SKM-1 treated with dmso at 0.1 percent for 144 hours (cell line): ENCODE data around the gene PROS1.

Experiments
- DNase-seq: peaks from one replicate; lab custom pipeline; 2025; ENCODE audit not compliant: unreplicated experiment; lab: John Stamatoyannopoulos, UW

Gene PROS1

GRCh38 chr3:93973131-93974126 lies at the start of gene PROS1:
Gene PROS1, minus strand, starts transcription at chr3:93973896. Its CDS starts 147 bp downstream, at chr3:93973749.
- DNase-seq = peak; percentile 82

- DNase-seq = no peak
These were observed 46.6 kb upstream of the PROS1 start for GRCh38 chr3:94020293-94020692.

GRCh38 chr3:94019659-94020058 lies 46.0 kb upstream of the PROS1 start:
- no peak for DNase-seq

GRCh38 chr3:94015025-94015424 lies 41.3 kb upstream of the PROS1 start:
- DNase-seq = no peak

GRCh38 chr3:94012185-94012584 lies 38.5 kb upstream of the PROS1 start:
- DNase-seq = no peak

GRCh38 chr3:94011233-94011711 lies 37.6 kb upstream of the PROS1 start:
- no peak for DNase-seq

DNA sequence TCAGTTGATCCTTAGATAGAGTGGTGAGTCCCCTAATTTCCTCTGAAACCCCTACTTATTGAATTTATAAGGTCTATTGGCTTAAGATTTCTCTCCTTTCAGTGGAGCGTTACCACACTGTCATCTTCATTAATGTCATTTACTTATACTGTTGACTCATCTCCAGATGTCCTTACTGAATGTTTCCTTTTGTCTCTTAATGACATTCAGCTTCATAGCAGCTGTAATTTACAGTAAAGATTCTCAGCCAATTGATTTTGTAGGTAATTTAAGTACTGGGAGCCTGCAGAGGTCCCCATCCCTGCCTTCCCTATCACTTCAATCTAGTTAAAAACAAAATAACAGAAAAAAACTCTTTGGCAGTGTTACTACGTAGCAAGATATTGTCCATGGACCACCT lies 35.9 kb upstream of the PROS1 start:
- no peak for DNase-seq

- DNase-seq = no peak
These were observed 34.6 kb upstream of the PROS1 start for GRCh38 chr3:94008253-94008652.

- DNase-seq = peak; percentile 41
These were observed 30.7 kb upstream of the PROS1 start for GRCh38 chr3:94004301-94004910.

- no peak for DNase-seq
These were observed 28.3 kb upstream of the PROS1 start for GRCh38 chr3:94001827-94002495.

GRCh38 chr3:94001191-94001590 lies 27.5 kb upstream of the PROS1 start:
- no peak for DNase-seq

- DNase-seq = no peak
These were observed 20.4 kb upstream of the PROS1 start for GRCh38 chr3:93994056-93994455.

DNA sequence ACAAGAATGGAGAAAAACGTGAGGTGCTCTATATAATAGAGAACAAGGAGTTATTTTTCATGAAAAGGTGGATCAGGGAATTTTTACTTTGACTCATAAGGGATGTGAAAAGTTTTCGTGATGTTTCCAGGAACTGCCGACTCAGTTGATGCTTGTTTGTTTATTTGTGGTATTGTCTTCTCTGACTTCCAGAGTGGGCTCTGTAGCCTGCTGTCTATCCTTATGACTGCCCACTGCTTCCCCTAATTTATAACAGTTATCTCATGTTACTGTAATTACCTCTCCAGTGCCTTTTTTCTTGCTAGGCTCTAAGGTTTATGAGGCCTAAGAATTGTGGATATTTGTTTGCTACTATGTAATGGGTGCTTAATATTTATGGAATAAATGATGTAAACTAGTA lies 18.5 kb upstream of the PROS1 start:
- no peak for DNase-seq

- DNase-seq = no peak
These were observed 17.9 kb upstream of the PROS1 start for GRCh38 chr3:93991631-93992030.

GRCh38 chr3:93989241-93989640 lies 15.5 kb upstream of the PROS1 start:
- DNase-seq = no peak

- no peak for DNase-seq
These were observed 15.1 kb upstream of the PROS1 start for GRCh38 chr3:93988764-93989163.

GRCh38 chr3:93988283-93988682 lies 14.6 kb upstream of the PROS1 start:
- no peak for DNase-seq

GRCh38 chr3:93984618-93985017 lies 10.9 kb upstream of the PROS1 start:
- no peak for DNase-seq

DNA sequence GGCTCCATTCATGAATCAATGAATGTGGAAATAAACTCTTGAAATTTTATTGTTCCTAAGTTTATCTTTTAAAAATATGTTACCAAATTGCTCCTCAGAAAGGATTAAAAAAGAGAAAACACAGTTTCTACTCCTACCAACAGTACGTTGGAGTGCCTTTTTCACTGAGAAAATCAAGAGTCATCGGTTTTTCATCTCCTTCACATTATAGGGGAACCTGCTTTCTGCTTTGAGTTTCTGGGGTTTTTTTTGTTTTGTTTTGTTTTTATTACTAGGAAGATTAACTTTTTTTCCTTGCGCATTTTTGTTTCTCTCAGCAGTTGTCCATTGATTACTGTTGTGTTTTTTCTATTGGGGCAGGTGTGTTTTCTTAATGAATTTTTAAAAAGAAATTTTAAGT lies 9.7 kb upstream of the PROS1 start:
- DNase-seq = no peak

- no peak for DNase-seq
These were observed 8.0 kb upstream of the PROS1 start for GRCh38 chr3:93981649-93982048.

DNA sequence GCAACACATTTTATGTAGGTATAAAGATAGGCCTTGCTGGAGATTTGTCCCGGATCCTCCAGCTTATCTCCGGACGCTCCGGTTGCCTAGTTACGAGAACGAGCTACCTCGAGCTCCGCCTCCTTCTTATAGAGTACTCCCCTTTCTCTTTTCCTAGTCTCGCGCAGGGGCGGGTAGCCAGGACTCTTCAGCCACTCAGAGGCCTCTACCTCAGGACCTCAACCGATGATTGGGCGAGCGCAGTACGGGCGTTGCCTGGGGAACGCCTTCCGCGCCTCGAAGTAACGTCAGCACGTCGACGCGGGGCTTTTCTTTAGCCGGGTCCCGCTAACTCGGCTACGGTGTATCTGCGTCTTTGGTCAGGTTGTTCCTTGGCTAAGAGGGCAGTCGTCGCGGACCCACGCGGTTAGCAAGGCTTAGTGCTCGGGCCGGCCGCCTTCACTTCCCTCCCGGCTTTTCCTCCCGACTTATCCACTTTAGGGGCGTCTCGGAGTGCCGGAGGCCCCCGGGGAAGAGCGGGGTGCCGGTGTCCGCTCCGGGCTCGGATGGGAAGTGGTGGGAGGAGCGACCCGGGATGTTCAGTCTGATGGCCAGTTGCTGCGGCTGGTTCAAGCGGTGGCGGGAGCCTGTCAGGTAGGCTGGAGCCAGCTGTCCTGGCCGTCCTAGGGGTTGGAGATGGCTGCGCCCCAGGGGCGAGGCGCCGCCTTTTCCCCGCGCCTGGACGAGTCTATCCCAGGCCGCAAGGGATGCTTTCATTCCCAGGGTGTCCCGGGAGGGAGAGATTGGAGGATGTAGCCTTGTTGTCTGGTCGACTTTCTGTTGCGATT lies 6.4 kb upstream of the PROS1 start, which contains the start of gene ARL13B:
Gene ARL13B (plus strand): TSS at position 306 of the 827 bp plus-strand sequence. CDS start 269 bp downstream, at position 575.
- DNase-seq = peak; percentile 99
